HG03095 (cell line): ENCODE results near the gene DELE1.
"Not testable (repeated sequence)": the region's sequence is repeated elsewhere in the genome, so short reads cannot be mapped to it uniquely, and the experiment has no call there.

Source experiments
- ATAC-seq: cut with Tn5 transposase; IDR thresholded peaks from one replicate; pipeline ENCODE4 v1.9.1; 2021; ENCODE audit warnings: moderate library complexity; ENCODE audit not compliant: unreplicated experiment

The DELE1 gene

GRCh38 chr5:141920771-141921170 lies 2.9 kb upstream of the DELE1 start:
- no peak for ATAC-seq

DNA sequence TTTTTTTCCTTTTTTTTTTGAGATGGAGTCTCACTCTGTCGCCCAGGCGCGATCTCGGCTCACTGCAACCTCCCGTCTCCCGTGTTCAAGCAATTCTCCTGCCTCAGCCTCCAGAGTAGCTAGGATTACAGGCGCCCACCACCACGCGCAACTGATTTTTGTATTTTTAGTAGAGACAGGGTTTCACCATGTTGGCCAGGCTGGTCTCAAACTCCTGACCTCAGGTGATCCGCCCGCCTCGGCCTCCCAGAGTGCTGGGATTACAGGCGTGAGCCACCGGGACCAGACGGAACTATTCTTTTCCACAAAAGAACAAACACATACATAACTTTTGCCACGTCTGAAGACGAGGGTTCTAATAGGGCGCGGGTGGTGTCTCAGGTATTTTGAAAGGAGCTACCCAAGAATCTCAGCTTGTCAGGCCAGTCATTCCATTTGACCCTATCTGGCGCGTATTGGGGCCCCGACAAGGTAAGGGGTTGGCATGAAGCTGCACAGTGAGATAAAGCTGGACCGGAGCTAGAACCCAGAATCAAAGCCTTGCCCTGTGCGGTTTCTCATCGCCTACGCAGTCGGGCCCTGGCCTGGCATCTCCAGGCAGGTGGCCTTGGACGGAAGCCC lies 734 bp upstream of the DELE1 start:
- ATAC-seq = not testable (repeated sequence)

DNA sequence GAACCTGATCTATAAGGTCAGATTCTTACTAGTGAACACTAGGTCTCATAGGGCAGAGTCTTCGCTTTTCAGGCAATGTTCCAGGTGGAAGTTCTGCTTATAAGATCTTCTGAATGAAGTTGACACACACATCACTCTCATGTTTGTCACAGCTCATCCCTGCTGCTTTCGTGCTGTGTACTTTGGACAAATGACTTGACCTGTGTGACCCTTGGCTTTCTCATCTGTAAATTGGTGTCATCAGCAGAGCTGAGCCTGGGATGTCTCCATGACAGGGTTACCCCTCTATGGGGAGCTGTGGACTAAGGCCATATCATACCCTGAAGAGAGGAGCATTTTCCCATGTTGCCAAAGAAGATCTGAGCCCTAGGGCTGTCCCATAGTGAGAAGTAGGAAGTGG lies 2.8 kb downstream of the DELE1 start:
- no peak for ATAC-seq

DNA sequence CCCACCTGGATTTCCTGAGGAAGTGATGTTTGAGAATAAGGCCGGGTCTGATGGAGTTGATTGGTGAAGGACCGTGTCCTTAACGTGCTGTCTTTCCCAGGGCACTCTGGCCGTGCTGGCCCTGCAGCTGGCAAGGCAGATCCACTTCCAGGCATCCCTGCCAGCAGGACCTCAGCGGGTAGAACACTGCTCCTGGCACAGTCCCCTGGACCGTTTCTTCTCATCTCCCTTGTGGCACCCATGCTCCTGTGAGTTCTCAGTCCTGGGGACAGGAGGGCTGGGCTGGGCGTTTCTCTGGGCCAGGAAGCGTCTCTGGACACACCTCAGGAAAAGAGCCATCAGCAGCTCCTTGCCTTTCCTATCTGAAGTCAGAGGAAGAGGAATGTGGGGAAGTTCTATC lies 4.4 kb downstream of the DELE1 start:
- ATAC-seq = no peak

- ATAC-seq = no peak
These were observed 5.9 kb downstream of the DELE1 start for GRCh38 chr5:141929398-141930058.

DNA sequence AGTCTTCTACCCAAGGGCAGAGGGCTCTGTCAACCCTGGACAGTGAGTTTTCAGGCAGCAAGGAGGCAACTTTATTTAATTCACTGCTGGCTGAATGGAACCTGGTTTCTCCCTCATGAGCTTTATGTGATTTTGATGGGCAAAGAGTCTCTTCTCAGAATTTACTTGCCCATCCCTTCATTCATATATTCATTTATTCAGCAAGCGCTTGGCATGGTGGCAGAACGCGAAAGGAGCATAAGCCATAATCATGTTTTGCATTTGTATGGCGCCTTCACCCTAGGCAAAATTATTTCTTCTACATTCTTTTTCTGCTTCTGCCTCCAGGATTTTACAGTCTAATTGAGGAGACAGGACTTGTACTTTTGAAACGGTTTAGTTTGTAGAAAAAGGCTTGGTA lies 8.0 kb downstream of the DELE1 start:
- no peak for ATAC-seq

GRCh38 chr5:141933151-141933550 lies 9.5 kb downstream of the DELE1 start:
- ATAC-seq = no peak

GRCh38 chr5:141934099-141934844 lies 10.6 kb downstream of the DELE1 start:
- ATAC-seq = no peak

- ATAC-seq = no peak
These were observed 11.9 kb downstream of the DELE1 start for GRCh38 chr5:141935538-141935937.

GRCh38 chr5:141940695-141941271 lies 17.1 kb downstream of the DELE1 start:
- ATAC-seq = no peak

- ATAC-seq = no peak
These were observed 17.6 kb downstream of the DELE1 start for GRCh38 chr5:141941307-141941706.

GRCh38 chr5:141941779-141942178 lies 18.1 kb downstream of the DELE1 start:
- ATAC-seq = no peak

DNA sequence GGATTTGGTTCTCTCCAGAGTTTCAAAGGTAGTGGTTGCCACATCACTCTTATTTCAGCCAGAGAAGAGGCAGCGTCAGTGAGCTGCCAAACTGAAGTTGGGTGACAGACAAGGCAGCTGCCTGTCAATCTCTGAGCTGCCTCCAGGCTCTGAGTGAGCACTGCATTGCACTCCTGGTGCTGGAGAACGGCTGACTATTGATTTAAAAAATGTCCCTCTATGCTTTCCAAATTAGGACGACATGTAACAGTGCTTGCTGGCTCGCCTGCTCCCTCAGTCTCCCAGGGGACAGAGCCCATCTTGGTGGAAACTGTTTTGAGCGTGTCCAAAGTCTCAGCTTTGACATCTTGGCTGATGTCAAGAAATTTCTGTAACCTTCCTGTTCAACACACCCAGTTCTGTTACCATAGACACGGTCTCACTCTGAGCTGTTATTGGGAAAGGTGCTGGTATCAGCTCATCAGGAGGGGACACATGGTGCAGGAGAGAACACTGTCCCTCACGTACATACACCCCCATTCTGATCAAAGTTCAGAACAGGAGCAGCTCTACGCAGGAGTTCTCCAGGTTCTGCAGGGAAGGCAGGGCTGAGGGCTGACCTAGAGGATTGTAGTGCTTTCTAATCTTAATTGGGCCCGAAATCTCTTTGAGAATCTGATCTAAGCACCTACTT lies 18.6 kb downstream of the DELE1 start:
- ATAC-seq = no peak

GRCh38 chr5:141944076-141944475 lies 20.4 kb downstream of the DELE1 start:
- ATAC-seq = no peak

- no peak for ATAC-seq
These were observed 21.9 kb downstream of the DELE1 start for GRCh38 chr5:141945511-141946051.

DNA sequence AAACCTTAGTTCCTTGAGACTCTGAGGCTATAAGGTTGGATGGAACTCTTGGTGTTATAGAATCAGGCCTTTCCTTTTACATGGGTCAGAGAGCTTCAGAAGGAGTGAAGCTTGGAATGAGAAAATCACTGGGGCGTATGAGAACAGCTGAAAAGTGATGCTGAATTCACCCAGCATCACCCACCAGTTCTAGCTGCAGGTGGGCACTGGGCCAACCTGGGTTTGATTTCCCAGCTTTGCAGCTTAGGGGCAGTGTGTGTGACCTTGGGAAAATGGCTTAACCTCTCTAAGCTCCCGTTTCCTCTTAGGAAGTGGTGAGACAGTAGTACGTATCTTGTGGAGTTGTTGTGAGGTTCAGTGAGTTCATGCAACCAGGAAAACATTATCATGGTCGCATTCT lies 23.6 kb downstream of the DELE1 start:
- ATAC-seq = no peak

DNA sequence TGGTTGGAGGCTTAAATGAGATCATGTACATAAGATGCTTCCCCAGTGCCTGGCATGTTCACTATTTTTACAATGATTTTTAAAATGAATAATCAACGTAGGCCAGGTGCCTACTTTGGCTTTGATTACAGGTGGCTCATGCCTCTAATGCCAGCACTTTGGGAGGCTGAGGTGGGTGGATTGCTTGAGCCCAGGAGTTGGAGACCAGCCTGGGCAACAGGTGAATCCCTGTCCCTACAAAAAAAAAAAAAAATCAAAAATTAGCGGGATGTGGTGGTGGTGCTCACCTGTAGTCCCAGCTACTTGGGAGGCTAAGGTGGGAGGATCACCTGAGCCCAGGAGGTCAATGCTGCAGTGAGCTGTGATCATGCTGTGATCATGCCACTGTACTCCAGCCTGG lies 25.1 kb downstream of the DELE1 start:
- ATAC-seq = no peak

DNA sequence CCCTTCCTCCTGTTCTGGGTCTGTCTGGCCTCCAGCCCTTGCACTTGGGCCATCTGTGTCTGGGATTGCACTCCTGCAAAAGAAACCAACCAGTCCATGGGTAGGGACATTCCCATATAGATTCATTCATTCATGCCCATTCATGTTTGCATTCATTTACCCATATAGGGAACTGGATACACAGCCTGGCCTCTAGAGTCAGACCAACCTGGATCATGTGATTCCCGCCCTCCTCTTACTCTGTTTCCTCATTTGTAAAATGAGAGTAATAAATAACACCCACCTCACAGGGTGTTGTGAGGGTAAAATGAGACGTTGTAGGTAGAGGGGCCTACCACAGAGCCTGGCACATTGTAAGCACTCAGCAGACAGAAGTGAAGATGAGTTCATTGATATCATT lies 25.8 kb downstream of the DELE1 start:
- ATAC-seq = no peak

DNA sequence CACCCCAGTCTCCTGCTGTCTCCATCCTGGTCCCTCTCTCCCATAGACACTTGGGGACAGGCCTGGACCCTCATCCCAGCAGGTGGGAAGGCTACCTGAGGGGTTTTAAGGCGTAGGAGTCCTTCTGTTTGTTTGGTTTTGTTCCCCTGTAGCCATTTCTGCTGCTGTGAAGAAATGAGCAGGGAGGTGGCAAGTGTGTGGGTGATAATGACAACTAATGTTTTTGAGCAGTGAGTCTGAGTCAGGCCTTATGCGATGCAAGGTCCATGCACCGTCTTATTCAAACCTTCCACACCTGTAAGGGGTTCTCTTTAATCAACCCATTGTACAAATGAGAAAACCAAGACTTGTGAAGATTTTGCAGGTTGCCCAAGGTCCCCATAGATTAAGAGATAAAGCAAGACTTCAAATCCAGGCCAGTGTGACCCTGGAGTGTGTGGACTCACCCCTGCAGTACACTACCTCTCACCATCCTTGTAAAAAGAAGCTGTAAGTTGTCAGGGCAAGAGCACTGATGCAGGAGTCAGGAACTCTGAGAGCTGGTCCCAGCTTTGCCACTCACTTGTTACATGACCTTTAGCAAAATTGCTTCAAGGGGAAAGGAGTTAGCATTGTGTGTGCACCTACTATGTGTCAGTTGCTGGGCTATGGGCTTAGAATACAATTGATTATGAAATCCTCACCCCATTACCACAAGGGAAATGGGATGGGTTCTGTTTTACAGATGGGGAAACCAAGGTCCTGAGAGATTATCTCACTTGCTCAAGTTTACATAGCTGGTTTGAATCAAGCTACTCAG lies 26.7 kb downstream of the DELE1 start:
- ATAC-seq = no peak

DNA sequence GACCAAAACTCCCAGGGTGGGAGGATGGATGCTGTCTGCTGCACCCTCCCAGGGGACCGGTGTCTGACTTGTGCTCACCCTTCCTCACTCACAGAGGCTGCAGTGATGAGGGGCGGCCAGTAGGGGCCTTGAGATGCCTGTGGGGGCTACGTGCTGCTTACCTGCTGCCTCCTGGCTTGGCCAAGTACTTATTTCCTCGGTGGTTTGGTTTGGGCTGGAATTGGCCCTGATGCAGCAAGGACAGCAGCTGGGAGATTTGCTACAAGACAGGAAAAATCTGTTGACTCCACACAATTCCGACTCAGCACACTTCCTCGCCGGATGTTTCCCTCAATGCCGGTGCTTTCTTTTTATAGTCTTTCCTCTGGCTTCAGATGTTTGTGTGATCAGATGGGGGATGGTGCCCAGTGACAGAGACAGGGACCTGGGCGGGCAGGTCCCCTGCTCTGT lies 27.7 kb downstream of the DELE1 start:
- ATAC-seq = peak; percentile 92
